SH-SY5Y (cell line): ENCODE results near the gene ZNF93.

Experiments used
- GATA2 ChIP-seq: IDR thresholded peaks from 2 replicates; pipeline ENCODE4 v1.6.1; 2011; ENCODE audit warnings: mild to moderate bottlenecking, low read depth, low read length
- GATA3 ChIP-seq: IDR thresholded peaks from 2 replicates; pipeline ENCODE4 v1.6.1; 2011; ENCODE audit warnings: low read depth, mild to moderate bottlenecking, low read length, moderate library complexity

The ZNF93 gene

GRCh38 chr19:19900729-19901444, at the start of gene ZNF93:
ZNF93 (plus strand) TSS chr19:19900946; CDS start chr19:19901089, 143 bp downstream.
- TF ChIP-seq GATA3 (no peak), GATA2 (no peak)

- TF ChIP-seq GATA2 (no peak), GATA3 (no peak)
Observed at GRCh38 chr19:19858751-19859150, 42.0 kb upstream of the ZNF93 start.

GRCh38 chr19:19860756-19861390, 39.9 kb upstream of the ZNF93 start:
- TF ChIP-seq GATA3 = no peak

GRCh38 chr19:19865750-19866610, 34.8 kb upstream of the ZNF93 start, which contains the start of gene ZNF253:
ZNF253 (plus strand) TSS chr19:19865882; CDS start chr19:19865997, 115 bp downstream.
- TF ChIP-seq GATA3 = no peak
- TF ChIP-seq GATA2 = peak; percentile 79

GRCh38 chr19:19866611-19867248, 34.0 kb upstream of the ZNF93 start:
- TF ChIP-seq GATA3 = no peak
- TF ChIP-seq GATA2 = no peak

- TF ChIP-seq GATA2 (no peak), GATA3 (no peak)
Observed at GRCh38 chr19:19871932-19872331, 28.8 kb upstream of the ZNF93 start.

- TF ChIP-seq GATA2 (no peak), GATA3 (no peak)
Observed at GRCh38 chr19:19873381-19873780, 27.4 kb upstream of the ZNF93 start.

GRCh38 chr19:19877724-19878123, 23.0 kb upstream of the ZNF93 start:
- no peak for TF ChIP-seq GATA3

- TF ChIP-seq GATA2 (no peak), GATA3 (no peak)
Observed at GRCh38 chr19:19884583-19884982, 16.2 kb upstream of the ZNF93 start.

- TF ChIP-seq GATA2 (no peak), GATA3 (no peak)
Observed at GRCh38 chr19:19900139-19900728, 512 bp upstream of the ZNF93 start.

- TF ChIP-seq GATA3 = no peak
- TF ChIP-seq GATA2 = no peak
Observed at GRCh38 chr19:19909654-19910053, 8.9 kb downstream of the ZNF93 start.

- TF ChIP-seq GATA3 (no peak), GATA2 (no peak)
Observed at GRCh38 chr19:19911150-19911549, 10.4 kb downstream of the ZNF93 start.

GRCh38 chr19:19914596-19914995, 13.8 kb downstream of the ZNF93 start:
- TF ChIP-seq GATA3 = no peak
- no peak for TF ChIP-seq GATA2

- TF ChIP-seq GATA3 = no peak
- no peak for TF ChIP-seq GATA2
Observed at GRCh38 chr19:19937403-19937802, 36.7 kb downstream of the ZNF93 start.
